Activated B cell treated with CpG ODN at 0.5 μM for 24 hours (primary cell): ENCODE results near the gene SHISA7. TPM values are rescaled to one million over a fixed set of nuclear protein-coding genes. Genes with fewer than 3 reads are reported as not detected.
"Not testable (repeated sequence)": the region's sequence is repeated elsewhere in the genome, so short reads cannot be mapped to it uniquely, and the experiment has no call there.

Experiments
- ATAC-seq: fragments of 200-7000 bp; cut with Tn5 transposase; one replicate; pipeline ENCODE4 v1.10.0; 2021; ENCODE audit warnings: low read depth, mild to moderate bottlenecking, moderate library complexity
- CTCF ChIA-PET: fragments of 350-600 bp; sonication (Branson Sonifier 250); formaldehyde crosslinking; loops from one replicate; lab custom pipeline; 2021; ENCODE audit warnings: antibody characterized with exemption; lab: Charles Lee
- POLR2A ChIA-PET: fragments of 350-600 bp; sonication (Branson Sonifier 250); formaldehyde crosslinking; loops from one replicate; lab custom pipeline; 2021; ENCODE audit warnings: antibody characterized with exemption; lab: Charles Lee
- DNase-seq: peaks from one replicate; pipeline ENCODE4 v3.0.0; 2022
- H3K27ac Mint-ChIP-seq: one replicate; pipeline ENCODE4 v1.8.0; 2020; ENCODE audit warnings: mixed read lengths
- H3K27me3 Mint-ChIP-seq: one replicate; pipeline ENCODE4 v1.8.0; 2021; ENCODE audit warnings: mixed read lengths
- H3K36me3 Mint-ChIP-seq: one replicate; pipeline ENCODE4 v1.8.0; 2021; ENCODE audit warnings: low read depth, mixed read lengths
- H3K4me1 Mint-ChIP-seq: one replicate; pipeline ENCODE4 v1.8.0; 2021; ENCODE audit warnings: mixed read lengths
- H3K4me3 Mint-ChIP-seq: one replicate; pipeline ENCODE4 v1.8.0; 2020; ENCODE audit warnings: mild to moderate bottlenecking, mixed read lengths
- H3K9me3 Mint-ChIP-seq: one replicate; pipeline ENCODE4 v1.8.0; 2020; ENCODE audit warnings: mixed read lengths
- CTCF ChIP-seq: fragments of 200-600 bp; IDR thresholded peaks from one replicate; pipeline ENCODE4 v1.8.0; 2022; ENCODE audit warnings: antibody characterized with exemption, mild to moderate bottlenecking
- intact Hi-C: fragments of 100-400 bp; cut with micrococcal nuclease; formaldehyde crosslinking; loops from one replicate; pipeline ENCODE4 v1.15.1; 2024
- total RNA-seq: library from RNA; stranded (reverse); gene quantifications from 2 replicates; pipeline ENCODE4 v1.2.3, GENCODE V29; 2022

The SHISA7 gene
- total RNA-seq, 1 donor from 2014 or later = not detected

DNA sequence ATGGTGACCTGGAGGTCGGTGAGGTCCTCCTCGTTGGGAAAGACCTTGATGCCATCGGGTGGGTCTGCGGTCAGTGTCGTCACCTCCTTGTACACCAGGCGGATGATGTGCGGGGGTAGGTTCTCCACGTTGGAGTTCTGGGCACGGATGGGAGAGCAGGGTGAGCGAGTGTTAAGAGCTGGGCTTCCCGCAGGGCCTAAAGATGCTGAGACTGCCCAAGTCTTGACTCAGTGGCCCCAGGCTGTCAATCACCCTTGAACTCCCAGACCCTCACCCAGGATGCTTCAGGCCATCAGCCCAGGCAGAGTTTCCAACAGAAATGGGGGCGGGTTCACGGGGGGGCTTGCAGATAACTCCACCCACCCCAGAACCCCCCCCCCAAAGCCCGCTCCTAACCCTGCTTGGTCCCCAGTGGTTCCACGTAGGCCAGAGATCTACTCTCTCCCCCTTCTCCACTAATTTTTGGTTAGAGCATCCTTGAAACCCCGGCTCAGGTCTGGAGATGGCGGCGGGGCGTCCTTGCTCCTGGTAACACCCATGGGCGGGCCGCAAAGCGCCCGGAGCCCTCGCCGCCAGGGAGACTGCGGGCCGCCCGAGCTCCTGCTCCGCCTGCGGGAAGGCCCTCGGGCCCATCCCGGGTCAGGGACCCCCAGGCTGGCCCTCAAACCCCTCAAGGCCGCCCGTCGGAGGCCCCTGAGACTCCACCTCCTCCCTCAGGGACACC lies 36.1 kb downstream of the SHISA7 start:
- intact Hi-C loops = loop anchor here (1.0 to 5.0 kb wide), 3 partner anchors 200 to 1290 kb away; partner anchors contain the start of genes PRPF31, TFPT and ZNF865

DNA sequence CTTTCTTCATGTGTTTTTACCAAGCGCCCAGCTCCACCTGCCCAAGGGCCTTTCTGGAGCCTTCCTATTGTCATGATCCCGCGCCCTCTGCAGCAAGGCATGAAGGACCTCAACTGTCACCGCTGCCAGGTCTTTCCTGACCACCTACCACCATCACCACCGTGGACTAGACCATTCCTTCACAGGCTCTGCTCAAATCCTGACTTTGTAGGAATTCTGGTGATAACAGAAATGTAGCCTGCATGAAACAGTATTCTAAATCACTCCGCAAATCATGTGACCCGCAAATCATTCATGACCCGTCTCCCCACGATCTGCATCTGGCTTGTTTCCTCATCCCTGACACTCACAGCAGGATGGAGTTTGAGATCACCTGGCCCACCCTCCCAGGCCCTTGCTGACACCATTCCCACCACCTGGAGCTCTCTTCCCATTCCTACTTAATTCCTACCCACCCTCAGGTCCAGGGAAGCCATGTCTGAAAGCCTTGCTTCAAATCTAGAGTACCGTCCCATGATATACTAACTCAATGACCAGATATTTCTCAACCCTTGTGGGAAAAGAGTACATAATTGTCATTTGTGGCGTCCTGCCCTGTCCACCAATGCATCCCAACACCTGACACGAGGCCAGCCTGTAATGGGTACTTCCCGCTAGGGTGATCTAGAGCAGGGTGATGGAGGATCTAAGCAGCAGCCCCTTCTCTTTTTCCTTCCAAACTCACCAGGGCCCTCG lies 36.8 kb downstream of the SHISA7 start:
- ChIA-PET CTCF (no interaction called here), POLR2A (interaction anchor here (0.6 to 11.4 kb wide), 6 partner anchors 18 to 288 kb away, joined by 4 to 215 read pairs (median 14); partner anchors contain the start of genes PPP1R12C, RPL28 and TMEM238)
- Mint-ChIP-seq H3K9me3 (peaks cover 5% of the 10 kb centered on the region), H3K36me3 (peaks cover 47% of the 10 kb centered on the region), H3K4me1 (peaks cover 24% of the 10 kb centered on the region), H3K4me3 (peak overlapping the region; percentile 91), H3K27me3 (no peaks in the 10 kb centered on the region), H3K27ac (peak overlapping the region; percentile 35)
- ATAC-seq (no peak), DNase-seq (no peak)
- intact Hi-C loops = loop anchor here (5.0 kb wide), 2 partner anchors 201 to 1289 kb away; partner anchors contain the start of genes PRPF31, TFPT and ZNF865
- no peak for TF ChIP-seq CTCF

More for the DNA sequence above, 36.1 kb downstream of the SHISA7 start:
- no peak for DNase-seq
- H3K9me3 Mint-ChIP-seq = peaks cover 5% of the 10 kb centered on the region
- H3K27ac Mint-ChIP-seq = peak overlapping the region; percentile 70
- H3K4me3 Mint-ChIP-seq = peak overlapping the region; percentile 91
- ChIA-PET POLR2A (interaction anchor here (0.5 to 11.4 kb wide), 41 partner anchors 8 to 1876 kb away, joined by 3 to 215 read pairs (median 5); partner anchors contain the start of genes FIZ1, HSPBP1, ISOC2 and KMT5C), CTCF (interaction anchor here (1.1 to 1.9 kb wide), 2 partner anchors 23 to 266 kb away, joined by 3 to 4 read pairs; partner anchors contain the start of gene TMEM238)
- H3K27me3 Mint-ChIP-seq = no peaks in the 10 kb centered on the region
- H3K4me1 Mint-ChIP-seq = peaks cover 24% of the 10 kb centered on the region
- no peak for TF ChIP-seq CTCF
- H3K36me3 Mint-ChIP-seq = peaks cover 42% of the 10 kb centered on the region
- ATAC-seq = no peak

- peak overlapping the region; percentile 91 for H3K4me3 Mint-ChIP-seq
- H3K27me3 Mint-ChIP-seq = no peaks in the 10 kb centered on the region
- DNase-seq = no peak
- ATAC-seq = no peak
- no peak overlapping the region for H3K27ac Mint-ChIP-seq
- intact Hi-C loops = loop anchor here (5.0 kb wide), 2 partner anchors 202 to 1288 kb away; partner anchors contain the start of genes PRPF31, TFPT and ZNF865
- peaks cover 24% of the 10 kb centered on the region for H3K4me1 Mint-ChIP-seq
- H3K9me3 Mint-ChIP-seq = peaks cover 5% of the 10 kb centered on the region
- ChIA-PET POLR2A (interaction anchor here (0.6 to 11.4 kb wide), 4 partner anchors 18 to 288 kb away, joined by 4 to 215 read pairs (median 10); partner anchors contain the start of genes PPP1R12C, RPL28 and TMEM238), CTCF (no interaction called here)
- no peak for TF ChIP-seq CTCF
- peaks cover 52% of the 10 kb centered on the region for H3K36me3 Mint-ChIP-seq
These were observed 37.5 kb downstream of the SHISA7 start for GRCh38 chr19:55405638-55406037.

- Mint-ChIP-seq H3K4me1 (peaks cover 15% of the 10 kb centered on the region), H3K36me3 (peaks cover 51% of the 10 kb centered on the region), H3K27me3 (no peaks in the 10 kb centered on the region), H3K4me3 (no peak overlapping the region), H3K9me3 (no peaks in the 10 kb centered on the region), H3K27ac (no peak overlapping the region)
- ChIA-PET POLR2A (interaction anchor here (0.5 to 11.4 kb wide), 2 partner anchors 14 to 74 kb away, joined by 3 to 215 read pairs; partner anchors contain the start of genes RPL28 and TMEM238), CTCF (no interaction called here)
- no peak for DNase-seq
- no peak for ATAC-seq
- intact Hi-C loops = no loop called here
- no peak for TF ChIP-seq CTCF
These were observed 40.6 kb downstream of the SHISA7 start for GRCh38 chr19:55402509-55402908.

GRCh38 chr19:55401390-55401789 lies 41.7 kb downstream of the SHISA7 start:
- intact Hi-C loops, H3K4me3 Mint-ChIP-seq, H3K27me3 Mint-ChIP-seq, H3K9me3 Mint-ChIP-seq, ATAC-seq, H3K4me1 Mint-ChIP-seq, CTCF ChIA-PET, H3K27ac Mint-ChIP-seq, DNase-seq: not testable (repeated sequence)
- H3K36me3 Mint-ChIP-seq = peaks cover 47% of the 10 kb centered on the region
- POLR2A ChIA-PET = interaction anchor here (11.4 kb wide), 1 partner anchor 13 kb away, joined by 215 read pairs; the partner anchor contains the start of genes RPL28 and TMEM238
